Immature natural killer cell (primary cell): ENCODE measurements around the gene TCIRG1. TPM values are rescaled to one million over a fixed set of nuclear protein-coding genes. Genes with fewer than 3 reads are reported as not detected.

Experiments
- DNase-seq, 3 donors: peaks; one replicate each; pipeline ENCODE4 v3.0.0; 2022; ENCODE audit warnings: mixed read lengths in 1 of 3
- H3K27ac Mint-ChIP-seq, 6 donors: one replicate each; pipeline ENCODE4 v1.8.0; 2020; ENCODE audit warnings: mixed read lengths in 6 of 6, mild to moderate bottlenecking in 5 of 6, inconsistent platforms in 4 of 6, moderate library complexity in 3 of 6
- H3K27me3 Mint-ChIP-seq, 3 donors: one replicate each; pipeline ENCODE4 v1.8.0; 2020 to 2021; ENCODE audit warnings: low read depth in 3 of 3, mild to moderate bottlenecking in 3 of 3, mixed read lengths in 3 of 3, moderate library complexity in 3 of 3, inconsistent platforms in 1 of 3
- H3K36me3 Mint-ChIP-seq, 3 donors: one replicate each; pipeline ENCODE4 v1.8.0; 2020; ENCODE audit warnings: mixed read lengths in 3 of 3, inconsistent platforms in 2 of 3, mild to moderate bottlenecking in 2 of 3
- H3K4me1 Mint-ChIP-seq, 2 donors: one replicate each; pipeline ENCODE4 v1.8.0; 2020; ENCODE audit warnings: inconsistent platforms in 2 of 2, mild to moderate bottlenecking in 2 of 2, mixed read lengths in 2 of 2, moderate library complexity in 1 of 2
- H3K4me3 Mint-ChIP-seq, 5 donors: one replicate each; pipeline ENCODE4 v1.8.0; 2020; ENCODE audit warnings: mild to moderate bottlenecking in 5 of 5, mixed read lengths in 5 of 5, inconsistent platforms in 3 of 5, moderate library complexity in 3 of 5
- H3K9me3 Mint-ChIP-seq, 6 donors: one replicate each; pipeline ENCODE4 v1.8.0; 2020; ENCODE audit warnings: mild to moderate bottlenecking in 6 of 6, mixed read lengths in 6 of 6, inconsistent platforms in 4 of 6, moderate library complexity in 3 of 6
- polyA plus RNA-seq, 3 donors: library from polyadenylated mRNA; unstranded; fragments of 300-500 nt; fragmentation: Illumina TruSeq; gene quantifications; one replicate each; pipeline ENCODE4 v1.2.3, GENCODE V29; 2021

The TCIRG1 gene
- polyA plus RNA-seq, 3 donors from 2014 or later, result 93.0 to 132 (median 93.3) TPM

- H3K36me3 Mint-ChIP-seq, result no peaks in the 10 kb centered on the region
- peaks cover 25 to 34% of the 10 kb centered on the region in 2 donors for H3K4me1 Mint-ChIP-seq
- H3K4me3 Mint-ChIP-seq, result peak overlapping the region; percentile 14 to 69 (median 33)
- H3K9me3 Mint-ChIP-seq, result no peaks in the 10 kb centered on the region
- DNase-seq, result no peak
- H3K27ac Mint-ChIP-seq, result peak overlapping the region; percentile 35 to 87 (median 66)
- peaks cover 0 to 8% (median 3%) of the 10 kb centered on the region in 3 donors for H3K27me3 Mint-ChIP-seq
These were observed 2.9 kb downstream of the TCIRG1 start for GRCh38 chr11:68041617-68042218.

- Mint-ChIP-seq H3K36me3 (no peaks in the 10 kb centered on the region), H3K9me3 (no peaks in the 10 kb centered on the region), H3K27me3 (peaks cover 0 to 1% (median 0%) of the 10 kb centered on the region in 3 donors), H3K4me1 (peaks cover 18 to 27% of the 10 kb centered on the region in 2 donors), H3K4me3 (no peak overlapping the region), H3K27ac (no peak overlapping the region)
- DNase-seq, result no peak
These were observed 3.6 kb downstream of the TCIRG1 start for GRCh38 chr11:68042219-68043028.

GRCh38 chr11:68043029-68043348 lies 4.2 kb downstream of the TCIRG1 start:
- Mint-ChIP-seq H3K4me1 (peaks cover 12 to 21% of the 10 kb centered on the region in 2 donors), H3K4me3 (no peak overlapping the region), H3K36me3 (no peaks in the 10 kb centered on the region), H3K27ac (no peak overlapping the region), H3K27me3 (peaks cover 0 to 1% (median 0%) of the 10 kb centered on the region in 3 donors), H3K9me3 (no peaks in the 10 kb centered on the region)
- no peak for DNase-seq

GRCh38 chr11:68043349-68044144 lies 4.7 kb downstream of the TCIRG1 start:
- Mint-ChIP-seq H3K27ac (no peak overlapping the region), H3K9me3 (no peaks in the 10 kb centered on the region), H3K36me3 (no peaks in the 10 kb centered on the region), H3K4me3 (no peak overlapping the region), H3K27me3 (peaks cover 0 to 1% (median 0%) of the 10 kb centered on the region in 3 donors), H3K4me1 (peaks cover 12 to 19% of the 10 kb centered on the region in 2 donors)
- no peak for DNase-seq

GRCh38 chr11:68044145-68044813 lies 5.5 kb downstream of the TCIRG1 start:
- Mint-ChIP-seq H3K36me3 (no peaks in the 10 kb centered on the region), H3K9me3 (no peaks in the 10 kb centered on the region), H3K4me3 (no peak overlapping the region), H3K4me1 (peaks cover 12 to 18% of the 10 kb centered on the region in 2 donors), H3K27me3 (peaks cover 0 to 1% (median 0%) of the 10 kb centered on the region in 3 donors), H3K27ac (no peak overlapping the region)
- DNase-seq, result no peak

GRCh38 chr11:68044898-68045351 lies 6.1 kb downstream of the TCIRG1 start:
- Mint-ChIP-seq H3K4me1 (peaks cover 9 to 16% of the 10 kb centered on the region in 2 donors), H3K4me3 (no peak overlapping the region), H3K27ac (no peak overlapping the region), H3K27me3 (peaks cover 0 to under 1% (median 0%) of the 10 kb centered on the region in 3 donors), H3K36me3 (no peaks in the 10 kb centered on the region), H3K9me3 (no peaks in the 10 kb centered on the region)
- DNase-seq, result no peak

GRCh38 chr11:68047437-68048290 lies 8.8 kb downstream of the TCIRG1 start:
- DNase-seq, result no peak
- no peak overlapping the region for H3K27ac Mint-ChIP-seq
- peaks cover 0 to 8% (median 3%) of the 10 kb centered on the region in 3 donors for H3K36me3 Mint-ChIP-seq
- peaks cover 0 to 1% (median 0%) of the 10 kb centered on the region in 3 donors for H3K27me3 Mint-ChIP-seq
- no peak overlapping the region for H3K4me3 Mint-ChIP-seq
- H3K4me1 Mint-ChIP-seq, result no peaks in the 10 kb centered on the region
- no peaks in the 10 kb centered on the region for H3K9me3 Mint-ChIP-seq

- H3K27ac Mint-ChIP-seq, result no peak overlapping the region
- no peaks in the 10 kb centered on the region for H3K4me1 Mint-ChIP-seq
- peaks cover 0 to 13% (median 3%) of the 10 kb centered on the region in 3 donors for H3K36me3 Mint-ChIP-seq
- no peaks in the 10 kb centered on the region for H3K9me3 Mint-ChIP-seq
- no peak overlapping the region for H3K4me3 Mint-ChIP-seq
- peaks cover 0 to 4% (median 2%) of the 10 kb centered on the region in 3 donors for H3K27me3 Mint-ChIP-seq
- DNase-seq, result no peak
These were observed 10.1 kb downstream of the TCIRG1 start for GRCh38 chr11:68048681-68049508.

- H3K4me1 Mint-ChIP-seq, result no peaks in the 10 kb centered on the region
- H3K36me3 Mint-ChIP-seq, result peaks cover 0 to 13% (median 3%) of the 10 kb centered on the region in 3 donors
- H3K27me3 Mint-ChIP-seq, result peaks cover 0 to 4% (median 2%) of the 10 kb centered on the region in 3 donors
- no peaks in the 10 kb centered on the region for H3K9me3 Mint-ChIP-seq
- H3K4me3 Mint-ChIP-seq, result no peak overlapping the region
- DNase-seq, result no peak
- H3K27ac Mint-ChIP-seq, result no peak overlapping the region
These were observed 10.9 kb downstream of the TCIRG1 start for GRCh38 chr11:68049509-68050370.

GRCh38 chr11:68050371-68050841 lies 11.6 kb downstream of the TCIRG1 start:
- H3K27ac Mint-ChIP-seq, result peak overlapping the region in 2 of 6 donors; percentile 20 to 52
- DNase-seq, result no peak
- H3K36me3 Mint-ChIP-seq, result peaks cover 0 to 13% (median 3%) of the 10 kb centered on the region in 3 donors
- no peaks in the 10 kb centered on the region for H3K9me3 Mint-ChIP-seq
- H3K27me3 Mint-ChIP-seq, result peaks cover 0 to 4% (median 2%) of the 10 kb centered on the region in 3 donors
- H3K4me1 Mint-ChIP-seq, result no peaks in the 10 kb centered on the region
- no peak overlapping the region for H3K4me3 Mint-ChIP-seq
